ENCODE measurements around the gene FRAT1.

The FRAT1 gene

DNA sequence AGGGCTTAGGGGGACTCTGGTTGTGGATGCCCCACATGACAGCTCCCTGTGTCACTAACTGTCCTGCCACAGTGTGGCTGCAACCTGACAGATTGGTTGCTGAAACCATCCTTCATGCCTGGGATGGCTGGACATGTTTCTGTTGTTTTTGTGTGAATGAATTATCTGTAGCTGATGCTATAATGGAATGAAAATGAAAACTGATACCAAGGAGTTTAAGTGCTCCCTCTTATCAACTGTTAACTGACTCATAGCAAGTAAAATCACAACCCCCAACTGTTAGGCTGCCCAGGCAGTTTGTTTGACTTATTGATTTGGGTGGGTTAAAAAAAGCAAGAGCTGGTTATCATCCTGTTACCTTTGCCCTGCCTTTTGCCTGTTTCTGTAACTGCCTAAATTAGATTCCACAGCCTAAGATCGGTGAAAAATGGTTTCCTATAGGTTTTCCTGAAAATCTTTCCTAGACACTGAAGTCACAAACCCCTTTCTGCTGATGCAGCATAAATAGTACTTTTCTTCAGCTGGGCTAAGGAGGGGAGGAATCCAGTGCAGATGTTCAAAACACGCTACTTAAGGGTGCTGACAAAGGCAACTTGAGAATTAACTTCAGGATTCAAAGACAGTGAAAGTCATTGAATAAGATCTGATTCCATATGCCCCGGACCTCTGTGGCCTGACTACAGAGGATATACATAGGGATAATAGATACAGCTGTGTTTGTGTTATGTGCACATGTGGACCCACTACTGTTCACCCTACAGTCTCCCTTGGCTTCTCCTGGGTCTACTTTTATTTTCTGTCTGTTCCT lies 9.8 kb downstream of the FRAT1 start:
- Histone ChIP-seq H3K4me1 (ENCODE audit: control insufficient read depth, low read length) (peaks cover 18% of the 10 kb centered on the region), H3K4me3 (ENCODE audit: low read length) (no peak overlapping the region), H3K9me3 (ENCODE audit: control insufficient read depth, insufficient read depth, low read length) (no peaks in the 10 kb centered on the region), H3K9me2 (replicated peaks; ENCODE audit: control insufficient read depth, low read length) (no peaks in the 10 kb centered on the region), H3K36me3 (ENCODE audit: control insufficient read depth, low read length) (peaks cover 16% of the 10 kb centered on the region), H3K27ac (ENCODE audit: low read depth, low read length) (no peak overlapping the region), H3K4me2 (ENCODE audit: low read length) (no peak overlapping the region), H3K79me2 (ENCODE audit: control insufficient read depth, low read length) (peaks cover 32% of the 10 kb centered on the region), H3F3A (ENCODE audit: control insufficient read depth, insufficient read depth) (0 out of 2 replicates have a peak, but pooled peaks cover 3% of the 10 kb centered on the region), H4K20me1 (ENCODE audit: control insufficient read depth, insufficient read depth, low read depth, low read length) (no peaks in the 10 kb centered on the region), H3K27me3 (ENCODE audit: control insufficient read depth, low read length) (no peaks in the 10 kb centered on the region)
- TF ChIP-seq, protein P1, sequence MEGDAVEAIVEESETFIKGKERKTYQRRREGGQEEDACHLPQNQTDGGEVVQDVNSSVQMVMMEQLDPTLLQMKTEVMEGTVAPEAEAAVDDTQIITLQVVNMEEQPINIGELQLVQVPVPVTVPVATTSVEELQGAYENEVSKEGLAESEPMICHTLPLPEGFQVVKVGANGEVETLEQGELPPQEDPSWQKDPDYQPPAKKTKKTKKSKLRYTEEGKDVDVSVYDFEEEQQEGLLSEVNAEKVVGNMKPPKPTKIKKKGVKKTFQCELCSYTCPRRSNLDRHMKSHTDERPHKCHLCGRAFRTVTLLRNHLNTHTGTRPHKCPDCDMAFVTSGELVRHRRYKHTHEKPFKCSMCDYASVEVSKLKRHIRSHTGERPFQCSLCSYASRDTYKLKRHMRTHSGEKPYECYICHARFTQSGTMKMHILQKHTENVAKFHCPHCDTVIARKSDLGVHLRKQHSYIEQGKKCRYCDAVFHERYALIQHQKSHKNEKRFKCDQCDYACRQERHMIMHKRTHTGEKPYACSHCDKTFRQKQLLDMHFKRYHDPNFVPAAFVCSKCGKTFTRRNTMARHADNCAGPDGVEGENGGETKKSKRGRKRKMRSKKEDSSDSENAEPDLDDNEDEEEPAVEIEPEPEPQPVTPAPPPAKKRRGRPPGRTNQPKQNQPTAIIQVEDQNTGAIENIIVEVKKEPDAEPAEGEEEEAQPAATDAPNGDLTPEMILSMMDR (IDR thresholded peaks at IDR 0.05; ENCODE audit: low read depth, low read length, poor library complexity, severe bottlenecking): no peak
- no peak for TF ChIP-seq EZH2phosphoT487 (IDR thresholded peaks at IDR 0.05; ENCODE audit: borderline replicate concordance, low read length)

DNA sequence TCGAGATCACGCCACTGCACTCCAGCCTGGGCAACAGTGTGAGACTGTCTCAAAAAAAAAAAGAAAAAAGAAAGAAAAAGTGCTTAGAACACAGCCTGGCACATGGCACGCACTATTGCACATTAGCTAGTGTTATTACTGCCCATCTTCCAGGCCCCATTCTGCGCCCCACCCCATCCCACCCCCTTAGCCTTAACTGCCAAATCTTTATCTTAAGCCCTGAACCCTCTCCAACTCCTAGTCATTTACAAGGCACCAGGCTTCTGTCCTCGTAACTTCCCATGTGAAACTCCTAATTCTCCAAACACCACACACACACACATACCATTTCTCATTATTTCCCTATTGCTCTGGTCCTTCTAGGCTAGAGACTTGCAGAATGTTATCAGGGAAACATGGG lies 10.7 kb downstream of the FRAT1 start:
- H4K20me1 ChIP-seq (ENCODE audit: control insufficient read depth, insufficient read depth, low read depth, low read length): no peaks in the 10 kb centered on the region
- no peak overlapping the region for H3K4me2 ChIP-seq (ENCODE audit: low read length)
- H3K79me2 ChIP-seq (ENCODE audit: control insufficient read depth, low read length): peaks cover 34% of the 10 kb centered on the region
- peaks cover 18% of the 10 kb centered on the region for H3K4me1 ChIP-seq (ENCODE audit: control insufficient read depth, low read length)
- no peak overlapping the region for H3K27ac ChIP-seq (ENCODE audit: low read depth, low read length)
- H3F3A ChIP-seq (ENCODE audit: control insufficient read depth, insufficient read depth): 0 out of 2 replicates have a peak, but pooled peaks cover 3% of the 10 kb centered on the region
- H3K9me3 ChIP-seq (ENCODE audit: control insufficient read depth, insufficient read depth, low read length): no peaks in the 10 kb centered on the region
- peaks cover 16% of the 10 kb centered on the region for H3K36me3 ChIP-seq (ENCODE audit: control insufficient read depth, low read length)
- no peak overlapping the region for H3K4me3 ChIP-seq (ENCODE audit: low read length)
- TF ChIP-seq, protein P1 (IDR thresholded peaks at IDR 0.05; ENCODE audit: low read depth, low read length, poor library complexity, severe bottlenecking): no peak
- no peak for TF ChIP-seq EZH2phosphoT487 (IDR thresholded peaks at IDR 0.05; ENCODE audit: borderline replicate concordance, low read length)
- no peaks in the 10 kb centered on the region for H3K27me3 ChIP-seq (ENCODE audit: control insufficient read depth, low read length)
- no peaks in the 10 kb centered on the region for H3K9me2 ChIP-seq (replicated peaks; ENCODE audit: control insufficient read depth, low read length)

DNA sequence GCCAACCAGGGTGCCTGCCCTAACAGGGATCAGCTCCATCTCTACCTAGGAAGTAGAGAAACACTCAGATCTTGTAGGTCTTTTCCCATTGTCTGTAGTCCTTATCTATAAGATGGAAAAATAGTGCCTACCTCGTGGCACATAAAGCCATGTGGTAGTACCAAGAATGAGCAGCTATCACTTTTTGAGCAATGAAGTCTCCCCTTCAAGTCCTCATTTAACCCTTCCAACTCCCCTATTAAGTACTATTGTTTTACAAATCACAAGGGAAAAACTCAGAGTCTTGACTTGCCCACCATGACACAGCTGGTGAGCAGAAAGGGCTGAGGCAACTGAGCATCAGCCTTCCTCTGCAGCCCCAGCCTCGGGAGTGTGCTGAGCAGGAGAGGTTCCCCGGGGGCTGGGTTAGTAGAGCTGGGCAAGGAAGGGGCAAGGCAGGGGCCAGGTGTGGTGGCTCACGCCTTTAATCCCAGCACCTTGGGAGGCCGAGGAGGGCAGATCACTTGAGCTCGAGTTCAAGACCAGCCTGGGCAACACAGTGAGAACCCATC lies 12.2 kb downstream of the FRAT1 start:
- H3K4me1 ChIP-seq (ENCODE audit: control insufficient read depth, low read length): peaks cover 30% of the 10 kb centered on the region
- peak overlapping the region; percentile 11; the same call in 1 of the 2 replicates for H3K4me2 ChIP-seq (ENCODE audit: low read length)
- no peaks in the 10 kb centered on the region for H4K20me1 ChIP-seq (ENCODE audit: control insufficient read depth, insufficient read depth, low read depth, low read length)
- H3K27ac ChIP-seq (ENCODE audit: low read depth, low read length): no peak overlapping the region
- H3F3A ChIP-seq (ENCODE audit: control insufficient read depth, insufficient read depth): peaks cover 6% of the 10 kb centered on the region; the same call in 1 of the 2 replicates
- H3K9me2 ChIP-seq (replicated peaks; ENCODE audit: control insufficient read depth, low read length): no peaks in the 10 kb centered on the region
- no peak for TF ChIP-seq EZH2phosphoT487 (IDR thresholded peaks at IDR 0.05; ENCODE audit: borderline replicate concordance, low read length)
- TF ChIP-seq, protein P1 (IDR thresholded peaks at IDR 0.05; ENCODE audit: low read depth, low read length, poor library complexity, severe bottlenecking): no peak
- no peaks in the 10 kb centered on the region for H3K9me3 ChIP-seq (ENCODE audit: control insufficient read depth, insufficient read depth, low read length)
- H3K27me3 ChIP-seq (ENCODE audit: control insufficient read depth, low read length): peaks cover 3% of the 10 kb centered on the region
- no peak overlapping the region for H3K4me3 ChIP-seq (ENCODE audit: low read length)
- H3K79me2 ChIP-seq (ENCODE audit: control insufficient read depth, low read length): peaks cover 34% of the 10 kb centered on the region
- peaks cover 16% of the 10 kb centered on the region for H3K36me3 ChIP-seq (ENCODE audit: control insufficient read depth, low read length)
